GF-D8 (cell line): ENCODE results near the gene CHODL.

ENCODE experiments used
- DNase-seq: peaks from one replicate; lab custom pipeline; 2025; lab: John Stamatoyannopoulos, UW

CHODL gene

GRCh38 chr21:18294100-18294499 lies 49.5 kb downstream of the CHODL start:
- no peak for DNase-seq

- DNase-seq = no peak
Measured at GRCh38 chr21:18298228-18298627, 53.6 kb downstream of the CHODL start.
